ENCODE data around the gene CABLES2. TPM values are rescaled to one million over a fixed set of nuclear protein-coding genes. Genes with fewer than 3 reads are reported as not detected.

The CABLES2 gene
- total and polyA plus RNA-seq, 2 donors (not counting 3 experiments of a cell fraction or from before 2014, with no cell fraction given) = 7.8 to 9.9 TPM

- intact Hi-C loops (cut with micrococcal nuclease) (no loop called here), dilution Hi-C loops (cut with MboI; ENCODE audit: extremely low pct_ligation_motif_present, low sequenced_read_pairs) (no loop called here)
- no peak for DNase-seq (ENCODE audit: low read depth, low spot score)
- Histone ChIP-seq H3K27ac (ENCODE audit: insufficient read depth, low read depth, low read length) (no peak overlapping the region), H3K9ac (replicated peaks; ENCODE audit: extremely low read depth, insufficient read depth, low read length) (no peak overlapping the region), H3K27me3 (ENCODE audit: control insufficient read depth in 2 of 2, insufficient read depth in 2 of 2, low read length in 2 of 2) (no peaks in the 10 kb centered on the region), H3K4me3 (replicated peaks in 1 of 3; ENCODE audit: insufficient read depth in 1 of 3, low read depth in 1 of 3, low read length in 3 of 3) (no peak overlapping the region), H4K20me1 (replicated peaks; ENCODE audit: control insufficient read depth, extremely low read depth, insufficient read depth, low read length) (no peaks in the 10 kb centered on the region), H3K9me3 (replicated peaks; ENCODE audit: control insufficient read depth, insufficient read depth, low read length) (no peaks in the 10 kb centered on the region), H3K4me1 (ENCODE audit: control insufficient read depth, extremely low read depth, insufficient read depth, low read length) (no peaks in the 10 kb centered on the region), H3K36me3 (ENCODE audit: control insufficient read depth in 2 of 2, extremely low read depth in 1 of 2, insufficient read depth in 2 of 2, low read length in 2 of 2) (no peaks in the 10 kb centered on the region), H3K4me2 (ENCODE audit: insufficient read depth, low read length) (no peak overlapping the region), H3K79me2 (ENCODE audit: control insufficient read depth, insufficient read depth, low read length) (no peaks in the 10 kb centered on the region), H2AFZ (ENCODE audit: low read depth, low read length) (no peak overlapping the region), H3K9me1 (replicated peaks; ENCODE audit: control insufficient read depth, extremely low read depth, insufficient read depth, low read length) (no peaks in the 10 kb centered on the region)
- no TSS peak for BruUV-seq (replicated peaks)
- ChIA-PET POLR2A (no interaction called here), CTCF (no interaction called here)
- FAIRE-seq = no peak
- no peak for TF ChIP-seq CTCF (IDR thresholded peaks at IDR 0.05; ENCODE audit: extremely low read depth in 1 of 2, insufficient read depth in 1 of 2, low read depth in 1 of 2, low read length in 2 of 2)
- no peak for TF ChIP-seq EZH2 (IDR thresholded peaks at IDR 0.05; ENCODE audit: borderline replicate concordance, low read depth, low read length, severe bottlenecking)
- TF ChIP-seq POLR2A (IDR thresholded peaks at IDR 0.05; ENCODE audit: low read depth, low read length) = no peak
- TF ChIP-seq MYC (IDR thresholded peaks at IDR 0.05; ENCODE audit: low read depth, low read length) = no peak
- TF ChIP-seq FOS (IDR thresholded peaks at IDR 0.05; ENCODE audit: borderline replicate concordance, insufficient read depth, low read length) = no peak
- TF ChIP-seq MAX (IDR thresholded peaks at IDR 0.05; ENCODE audit: insufficient read depth, insufficient read length) = no peak
- TF ChIP-seq JUN (IDR thresholded peaks at IDR 0.05; ENCODE audit: borderline replicate concordance, insufficient read depth, insufficient read length, low read depth) = no peak
- no peak for TF ChIP-seq POLR2AphosphoS5 (IDR thresholded peaks at IDR 0.05; ENCODE audit: insufficient read depth, low read depth, low read length)
Observed at GRCh38 chr20:62453186-62453808, 46.2 kb upstream of the CABLES2 start.
